GM18858 (cell line): ENCODE measurements around the gene BCL11A.

ENCODE experiments used
- ATAC-seq: cut with Tn5 transposase; IDR thresholded peaks from one replicate; pipeline ENCODE4 v1.9.1; 2021; ENCODE audit not compliant: unreplicated experiment

The BCL11A gene

DNA sequence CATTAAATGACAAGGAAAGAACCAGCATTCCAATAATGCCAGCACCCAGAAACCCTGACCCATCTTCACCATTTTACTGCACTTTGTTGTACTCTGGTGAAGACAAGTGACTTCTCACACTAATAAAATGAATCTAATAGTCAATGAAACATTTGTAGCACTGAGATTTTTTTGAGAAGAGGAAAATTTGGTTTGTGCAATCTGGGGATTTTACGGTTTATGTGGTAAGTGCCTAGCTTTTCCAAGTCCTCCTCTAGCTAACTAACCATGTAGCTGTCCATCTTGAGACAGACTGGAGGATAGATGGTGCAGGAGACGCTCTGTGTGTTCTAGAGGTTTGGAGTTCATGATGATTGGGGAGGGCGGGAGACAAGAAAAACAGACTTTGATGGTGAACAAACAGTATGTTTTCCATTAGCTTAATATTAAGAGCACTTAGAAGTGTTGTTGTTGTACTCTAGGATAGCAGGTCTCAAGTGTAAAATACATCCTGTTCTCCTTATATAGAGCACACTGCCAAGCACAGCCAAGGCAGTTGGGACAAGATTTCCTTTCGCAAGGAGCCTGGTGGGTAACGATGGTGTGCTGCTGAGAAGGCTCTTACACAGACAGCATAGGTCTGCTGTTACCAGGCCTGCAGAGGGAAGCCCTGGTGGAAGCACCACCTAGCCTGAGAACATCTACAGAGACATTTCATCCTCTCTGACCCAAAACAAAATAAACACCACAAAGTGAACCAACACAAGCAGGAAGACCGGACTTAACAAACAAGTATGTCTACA is 83.7 kb downstream of the BCL11A start:
- no peak for ATAC-seq

DNA sequence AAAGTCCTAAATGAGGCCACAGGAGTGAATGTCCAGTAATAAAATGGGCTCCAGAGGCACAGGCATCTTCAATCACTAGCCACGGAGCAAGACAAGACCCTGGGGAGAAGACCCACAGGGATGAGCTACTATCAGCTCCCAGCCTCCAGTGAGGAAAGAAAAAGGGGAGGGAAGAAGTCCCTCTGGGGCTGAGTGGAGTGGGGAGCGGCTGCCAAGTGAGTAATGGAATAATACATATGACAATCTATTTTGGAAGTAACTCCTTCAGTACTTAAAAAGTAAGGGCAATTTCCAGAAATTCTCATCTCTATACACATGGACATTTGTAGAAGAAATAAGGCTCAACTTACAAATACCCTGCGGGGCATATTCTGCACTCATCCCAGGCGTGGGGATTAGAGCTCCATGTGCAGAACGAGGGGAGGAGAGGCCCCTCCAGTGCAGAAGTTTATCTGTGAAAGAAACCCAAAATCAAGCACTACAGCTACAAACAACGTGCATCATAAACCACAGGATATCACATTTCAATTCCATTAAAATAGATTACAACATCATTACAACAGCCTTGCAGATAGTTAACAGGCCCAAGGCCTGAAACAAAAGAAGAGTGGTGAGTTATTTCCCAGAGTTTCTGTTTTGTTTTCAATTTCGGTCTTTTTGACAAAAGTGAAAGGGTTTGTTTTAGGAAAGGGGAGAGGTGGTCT is 84.9 kb downstream of the BCL11A start:
- ATAC-seq, result no peak

DNA sequence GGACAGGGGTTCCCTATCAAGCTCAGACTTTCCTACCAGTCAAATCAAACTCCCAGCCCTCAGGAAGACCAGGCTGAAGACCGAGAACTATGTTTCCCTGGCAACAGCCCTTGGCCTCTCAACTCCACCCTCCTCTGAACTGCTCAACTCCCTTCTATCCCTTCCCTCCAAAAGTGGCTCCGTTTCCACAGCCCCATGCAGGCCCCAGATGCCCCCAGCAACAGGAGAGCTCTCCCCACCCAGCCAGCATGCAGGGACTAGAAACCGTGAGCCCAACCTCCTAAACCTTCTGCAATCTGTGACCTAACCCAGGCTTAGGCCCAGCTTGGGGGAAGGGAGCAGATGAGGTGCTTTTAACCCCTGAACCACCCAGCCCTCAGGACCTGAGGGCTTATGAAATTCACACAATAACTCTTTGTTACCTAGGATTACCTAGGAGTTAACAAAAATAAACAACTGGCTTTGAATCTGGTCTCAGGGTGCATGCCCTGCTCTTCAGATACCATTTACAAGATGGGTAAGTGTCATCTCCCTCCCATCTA is 87.2 kb downstream of the BCL11A start:
- no peak for ATAC-seq

DNA sequence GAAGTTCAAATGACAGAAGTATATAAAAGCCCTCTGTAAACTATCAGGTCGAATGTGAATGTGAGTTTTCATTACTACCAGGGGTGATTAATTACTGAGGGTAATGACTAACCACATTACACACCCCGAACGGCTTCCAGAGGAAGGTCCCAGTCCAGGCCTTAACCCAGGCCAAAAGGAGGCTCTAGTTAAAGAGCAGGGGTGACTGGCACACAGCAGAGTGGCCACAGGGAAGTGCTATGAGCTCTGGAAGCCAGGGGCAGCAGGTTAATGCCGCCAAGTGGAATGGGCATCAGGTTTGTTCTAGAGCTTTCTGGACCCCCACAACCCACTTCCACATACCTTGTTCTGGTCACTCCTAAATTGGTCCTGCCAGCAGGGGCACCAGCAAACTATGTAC is 87.7 kb downstream of the BCL11A start:
- no peak for ATAC-seq

DNA sequence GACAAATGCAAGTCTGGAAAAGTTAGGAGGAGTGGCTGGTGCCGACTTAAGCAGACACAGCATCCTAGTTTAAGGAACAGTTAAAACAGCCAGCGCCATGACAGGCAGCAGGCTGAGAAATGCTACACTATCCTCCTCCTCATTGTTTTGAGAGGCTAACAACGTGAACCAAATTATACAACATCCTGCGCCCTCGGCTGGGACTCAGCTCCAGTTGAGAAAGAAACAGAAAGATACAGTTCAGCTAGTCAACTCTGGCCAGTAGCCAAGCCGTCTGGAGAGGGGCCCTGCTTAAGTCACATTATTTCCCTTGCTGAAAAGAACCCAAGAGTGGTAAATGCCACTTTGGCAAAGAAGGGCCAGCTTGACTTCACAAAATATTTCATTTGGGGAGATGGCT is 90.2 kb downstream of the BCL11A start:
- ATAC-seq, result no peak

DNA sequence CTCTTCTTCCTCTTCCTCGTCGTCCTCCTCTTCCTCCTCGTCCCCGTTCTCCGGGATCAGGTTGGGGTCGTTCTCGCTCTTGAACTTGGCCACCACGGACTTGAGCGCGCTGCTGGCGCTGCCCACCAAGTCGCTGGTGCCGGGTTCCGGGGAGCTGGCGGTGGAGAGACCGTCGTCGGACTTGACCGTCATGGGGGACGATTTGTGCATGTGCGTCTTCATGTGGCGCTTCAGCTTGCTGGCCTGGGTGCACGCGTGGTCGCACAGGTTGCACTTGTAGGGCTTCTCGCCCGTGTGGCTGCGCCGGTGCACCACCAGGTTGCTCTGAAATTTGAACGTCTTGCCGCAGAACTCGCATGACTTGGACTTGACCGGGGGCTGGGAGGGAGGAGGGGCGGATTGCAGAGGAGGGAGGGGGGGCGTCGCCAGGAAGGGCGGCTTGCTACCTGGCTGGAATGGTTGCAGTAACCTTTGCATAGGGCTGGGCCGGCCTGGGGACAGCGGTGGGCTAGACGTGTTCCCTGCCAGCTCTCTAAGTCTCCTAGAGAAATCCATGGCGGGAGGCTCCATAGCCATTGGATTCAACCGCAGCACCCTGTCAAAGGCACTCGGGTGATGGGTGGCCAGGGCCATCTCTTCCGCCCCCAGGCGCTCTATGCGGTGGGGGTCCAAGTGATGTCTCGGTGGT is 91.9 kb downstream of the BCL11A start:
- ATAC-seq, result no peak

DNA sequence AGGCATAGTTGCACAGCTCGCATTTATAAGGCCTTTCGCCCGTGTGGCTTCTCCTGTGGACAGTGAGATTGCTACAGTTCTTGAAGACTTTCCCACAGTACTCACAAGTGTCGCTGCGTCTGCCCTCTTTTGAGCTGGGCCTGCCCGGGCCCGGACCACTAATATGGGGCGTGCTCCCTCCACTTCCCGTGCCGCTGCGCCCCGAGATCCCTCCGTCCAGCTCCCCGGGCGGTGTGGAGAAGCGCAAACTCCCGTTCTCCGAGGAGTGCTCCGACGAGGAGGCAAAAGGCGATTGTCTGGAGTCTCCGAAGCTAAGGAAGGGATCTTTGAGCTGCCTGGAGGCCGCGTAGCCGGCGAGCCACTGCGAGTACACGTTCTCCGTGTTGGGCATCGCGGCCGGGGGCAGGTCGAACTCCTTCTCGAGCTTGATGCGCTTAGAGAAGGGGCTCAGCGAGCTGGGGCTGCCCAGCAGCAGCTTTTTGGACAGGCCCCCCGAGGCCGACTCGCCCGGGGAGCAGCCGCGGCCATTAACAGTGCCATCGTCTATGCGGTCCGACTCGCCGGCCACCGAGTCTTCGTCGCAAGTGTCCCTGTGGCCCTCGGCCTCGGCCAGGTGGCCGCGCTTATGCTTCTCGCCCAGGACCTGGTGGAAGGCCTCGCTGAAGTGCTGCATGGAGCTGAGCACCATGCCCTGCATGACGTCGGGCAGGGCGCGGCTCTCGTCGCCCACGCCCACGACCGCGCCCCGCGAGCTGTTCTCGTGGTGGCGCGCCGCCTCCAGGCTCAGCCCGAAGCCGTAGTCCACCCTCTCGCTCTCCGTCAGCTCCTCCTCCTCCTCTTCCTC is 92.7 kb downstream of the BCL11A start:
- ATAC-seq, result no peak

DNA sequence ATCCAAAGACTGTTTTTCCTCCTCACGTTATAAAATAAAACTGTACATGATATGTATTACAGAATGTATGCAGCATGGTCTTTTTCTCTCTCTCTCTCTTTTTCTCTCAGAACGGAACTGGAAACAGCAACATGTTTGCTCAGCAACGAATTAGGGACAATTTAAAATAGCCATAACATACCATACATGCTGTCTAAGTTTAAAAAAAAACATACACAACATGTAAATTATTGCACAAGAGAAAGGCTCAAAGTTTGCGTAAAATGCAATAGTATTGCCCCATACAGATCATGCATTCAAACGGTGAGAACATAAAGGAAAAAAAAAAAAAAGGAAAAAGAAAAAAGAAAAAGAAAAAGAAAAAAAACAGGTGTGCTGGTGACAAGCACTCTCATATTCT is 93.6 kb downstream of the BCL11A start:
- no peak for ATAC-seq

DNA sequence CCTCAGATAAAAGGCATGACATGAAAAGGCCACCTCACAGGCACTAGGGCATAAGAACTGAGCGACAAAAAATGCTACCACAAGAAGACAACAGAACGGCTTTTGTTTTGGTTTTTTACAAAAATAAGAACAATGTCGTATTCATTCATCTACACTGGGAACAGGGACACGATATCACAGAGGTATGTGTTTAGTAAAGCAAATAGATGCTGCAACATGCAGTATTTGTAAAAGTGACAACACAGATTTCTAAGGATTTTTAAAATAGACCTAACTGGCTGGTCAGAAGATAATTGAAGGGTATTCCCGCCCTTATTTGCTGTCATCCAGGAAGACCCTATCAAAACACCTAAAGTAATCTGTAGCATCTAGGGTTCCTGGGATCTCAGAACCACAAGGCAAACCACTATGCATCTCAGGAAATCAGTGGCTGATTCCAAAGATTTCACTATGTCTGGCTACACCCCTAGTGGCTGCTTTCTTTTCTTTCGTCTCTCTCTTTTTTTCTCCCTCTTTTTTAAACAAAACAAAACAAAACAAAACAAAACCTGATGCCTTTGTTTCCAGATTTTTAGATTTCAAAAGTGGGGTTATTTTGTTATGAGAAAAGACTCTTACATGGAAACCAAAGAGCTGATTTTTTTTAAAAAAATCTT is 97.2 kb downstream of the BCL11A start:
- ATAC-seq, result no peak

DNA sequence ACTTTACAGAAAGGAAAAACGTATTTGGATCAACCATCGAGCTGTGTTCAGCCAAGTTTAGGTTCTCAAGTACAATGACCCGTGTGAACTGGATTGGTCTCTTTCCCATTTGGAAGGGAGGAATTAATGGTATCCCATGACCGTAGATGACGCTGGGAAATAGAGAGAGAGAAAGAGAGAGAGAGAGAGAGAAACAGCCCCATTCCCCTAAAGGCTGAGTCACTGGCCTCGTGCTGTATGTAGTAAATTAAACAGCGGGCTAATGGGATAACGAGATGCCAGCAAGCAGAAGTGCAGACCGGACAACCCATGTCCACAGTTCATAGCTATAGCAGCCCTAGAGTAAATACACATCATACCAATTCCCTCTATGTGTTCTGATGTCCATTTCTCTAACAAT is 99.6 kb downstream of the BCL11A start:
- no peak for ATAC-seq

DNA sequence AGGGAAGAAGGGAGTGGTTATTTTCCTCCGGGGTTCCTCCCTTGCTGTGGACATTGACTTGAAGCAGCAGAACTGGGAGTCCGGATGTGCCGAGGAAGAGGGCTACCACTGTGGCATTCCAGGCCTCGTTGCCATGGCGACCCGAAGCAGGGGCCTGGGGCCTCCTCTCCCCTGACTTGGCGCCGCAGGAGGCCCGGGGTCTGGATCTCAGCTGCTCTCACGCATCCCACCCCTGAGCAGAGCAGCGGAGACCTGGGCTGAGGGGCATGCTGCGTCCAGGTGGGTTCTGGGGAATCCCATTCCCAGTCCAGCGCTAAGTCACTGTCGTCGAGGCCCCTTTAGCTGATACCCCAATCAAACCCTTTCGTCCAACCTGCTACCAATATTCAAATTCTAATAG is 100.2 kb downstream of the BCL11A start:
- ATAC-seq, result no peak

DNA sequence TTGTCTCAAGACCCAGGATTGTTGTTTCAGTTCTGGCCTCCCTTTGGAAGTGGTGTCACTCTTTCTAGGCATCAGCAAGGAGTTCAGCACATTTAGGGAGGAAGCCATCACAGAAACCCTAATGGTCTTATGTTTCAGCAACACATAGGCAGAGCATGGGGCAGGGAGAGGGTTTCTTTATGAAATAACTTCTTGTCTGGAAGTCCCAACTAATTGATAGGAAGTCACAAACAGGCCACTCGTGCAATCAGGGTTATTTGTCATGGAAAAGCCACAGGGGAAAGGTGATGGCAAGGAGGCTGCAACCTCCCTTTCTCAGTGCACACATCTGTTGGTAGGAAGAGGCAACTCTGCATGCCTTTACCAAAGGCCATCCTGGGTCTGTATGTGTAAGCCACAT is 103.0 kb downstream of the BCL11A start:
- ATAC-seq, result no peak

DNA sequence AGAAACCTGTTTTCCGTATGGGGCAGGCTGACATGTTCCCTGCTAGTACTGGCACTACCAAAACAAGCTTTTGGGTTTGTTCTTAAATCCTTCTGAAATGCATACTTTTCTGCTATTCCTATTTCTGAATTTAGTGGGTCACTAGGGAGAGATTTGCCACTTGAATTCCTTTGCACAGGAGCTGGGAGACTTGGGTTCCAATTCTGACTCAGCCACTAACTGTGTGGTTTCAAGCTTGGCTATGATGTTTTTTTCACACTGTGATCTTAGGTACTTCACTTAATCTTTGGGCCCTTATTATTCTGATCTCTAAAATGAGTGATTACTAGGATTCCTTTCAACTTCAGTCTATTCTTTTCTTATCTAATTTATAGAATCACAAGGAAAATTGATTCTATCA is 105.5 kb downstream of the BCL11A start:
- ATAC-seq, result no peak

DNA sequence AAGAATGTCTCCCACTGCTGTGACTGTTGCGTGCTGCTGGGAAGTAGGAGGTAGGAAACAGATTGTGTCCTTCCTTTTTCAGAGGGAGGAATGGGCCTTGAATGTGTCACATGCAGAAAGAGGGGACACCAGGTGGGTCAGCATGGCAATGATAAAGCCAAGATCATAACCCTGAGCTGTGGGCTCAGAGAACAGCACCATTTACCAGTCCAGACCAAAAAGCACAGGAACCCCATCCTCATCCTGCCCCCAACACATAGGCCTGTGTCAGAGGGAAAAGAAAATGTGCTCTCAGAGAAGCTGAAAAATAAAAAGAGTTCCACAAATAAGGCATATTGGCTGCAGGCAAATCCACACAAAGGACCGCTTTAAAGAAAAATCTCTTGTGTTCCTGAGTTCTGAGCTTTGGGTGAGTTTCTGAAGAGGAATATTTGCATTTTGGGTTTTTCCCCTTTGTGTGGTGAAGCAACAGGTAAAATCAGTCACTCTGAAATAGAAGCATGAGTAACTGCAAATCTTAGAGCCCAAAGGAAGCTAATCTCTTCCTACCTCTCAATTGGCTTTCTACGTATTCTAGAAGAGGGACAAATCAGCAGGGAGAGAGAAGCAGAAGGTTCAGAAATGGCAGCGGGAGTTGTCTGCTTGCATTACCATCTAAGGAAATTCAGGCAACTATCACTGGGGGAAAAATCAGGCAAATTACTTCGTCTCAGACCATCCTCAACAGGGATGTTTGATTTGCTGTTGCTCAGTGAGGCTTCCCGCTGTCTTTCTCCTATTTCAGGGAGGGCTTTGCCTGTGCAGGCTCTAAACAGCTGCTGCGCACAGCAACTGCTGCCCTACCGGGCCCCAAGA is 106.8 kb downstream of the BCL11A start:
- peak; percentile 88 for ATAC-seq

DNA sequence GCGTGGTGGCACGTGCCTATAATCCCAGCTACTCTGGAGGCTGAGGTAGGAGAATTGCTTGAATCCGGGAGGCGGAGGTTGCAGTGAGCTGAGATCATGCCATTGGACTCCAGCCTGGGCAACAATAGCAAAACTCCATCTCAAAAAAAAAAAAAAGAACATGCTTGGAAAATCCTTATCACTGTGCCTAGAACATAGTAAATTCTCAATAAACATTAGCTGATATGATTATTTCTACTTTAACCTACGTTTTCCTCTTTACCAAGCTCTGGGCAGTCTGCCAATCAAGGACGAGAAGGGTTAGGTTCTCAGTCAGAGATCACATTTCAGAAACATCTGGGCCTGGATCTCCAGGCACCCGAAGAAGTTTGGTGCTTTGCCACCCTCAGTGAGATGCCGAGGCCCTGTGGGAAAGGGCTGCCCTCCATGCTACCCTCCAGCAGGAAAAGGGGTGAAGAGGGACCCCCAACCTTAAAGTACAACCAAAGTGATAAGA is 107.7 kb downstream of the BCL11A start:
- no peak for ATAC-seq

DNA sequence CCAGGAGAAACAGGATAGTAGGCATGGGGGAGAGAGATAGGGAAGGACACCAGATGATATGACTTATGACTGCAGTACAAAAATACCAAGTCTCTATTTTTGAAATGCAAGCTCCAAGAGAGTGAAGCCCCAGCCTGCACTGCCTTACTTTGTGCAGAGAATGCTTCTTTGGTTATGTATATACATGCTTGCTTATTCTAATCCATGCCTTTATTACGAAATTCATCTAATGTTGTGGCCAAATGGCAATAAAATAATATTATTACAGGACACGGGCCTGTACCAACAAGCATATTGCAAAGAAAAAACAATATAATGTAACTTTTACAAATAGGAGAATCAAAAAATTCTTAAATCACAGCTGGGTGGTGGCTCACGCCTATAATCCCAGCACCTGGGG is 110.8 kb downstream of the BCL11A start:
- no peak for ATAC-seq

DNA sequence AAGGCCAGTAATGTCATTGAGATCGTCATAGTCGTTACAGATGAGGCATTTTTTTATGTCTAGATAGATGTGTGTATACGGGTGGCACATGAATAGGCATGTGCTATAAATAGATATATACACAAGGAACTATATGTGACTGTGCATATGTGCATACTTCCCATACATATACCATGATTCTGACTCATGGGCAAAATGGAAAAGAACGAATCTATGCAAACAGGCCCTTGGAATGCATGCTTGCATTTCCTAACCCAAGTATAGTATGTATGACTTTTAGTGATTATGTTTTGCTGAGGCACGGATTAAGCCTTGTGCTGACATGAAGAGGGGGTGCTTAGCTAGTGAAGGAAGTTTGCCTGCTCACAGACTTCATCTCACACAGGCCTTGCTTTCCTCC is 111.7 kb downstream of the BCL11A start:
- no peak for ATAC-seq

DNA sequence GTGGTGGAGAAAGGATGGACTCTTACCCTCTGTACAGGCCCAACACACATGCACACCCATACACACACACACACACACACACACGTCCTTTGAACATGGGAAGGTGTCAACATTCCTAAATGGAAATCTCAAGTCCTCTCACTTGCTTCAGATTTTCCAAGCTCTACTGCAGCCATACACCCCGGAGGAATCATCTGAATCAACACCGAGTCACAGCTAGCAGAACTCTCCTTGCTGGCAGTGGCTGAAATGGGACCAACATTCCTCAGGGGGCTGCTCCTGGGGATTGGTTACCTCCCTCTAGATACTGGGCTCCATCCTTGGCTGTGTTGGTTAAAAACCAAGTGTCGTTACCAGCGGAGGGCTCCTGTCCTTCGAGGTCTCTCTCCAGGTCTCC is 112.7 kb downstream of the BCL11A start:
- no peak for ATAC-seq

DNA sequence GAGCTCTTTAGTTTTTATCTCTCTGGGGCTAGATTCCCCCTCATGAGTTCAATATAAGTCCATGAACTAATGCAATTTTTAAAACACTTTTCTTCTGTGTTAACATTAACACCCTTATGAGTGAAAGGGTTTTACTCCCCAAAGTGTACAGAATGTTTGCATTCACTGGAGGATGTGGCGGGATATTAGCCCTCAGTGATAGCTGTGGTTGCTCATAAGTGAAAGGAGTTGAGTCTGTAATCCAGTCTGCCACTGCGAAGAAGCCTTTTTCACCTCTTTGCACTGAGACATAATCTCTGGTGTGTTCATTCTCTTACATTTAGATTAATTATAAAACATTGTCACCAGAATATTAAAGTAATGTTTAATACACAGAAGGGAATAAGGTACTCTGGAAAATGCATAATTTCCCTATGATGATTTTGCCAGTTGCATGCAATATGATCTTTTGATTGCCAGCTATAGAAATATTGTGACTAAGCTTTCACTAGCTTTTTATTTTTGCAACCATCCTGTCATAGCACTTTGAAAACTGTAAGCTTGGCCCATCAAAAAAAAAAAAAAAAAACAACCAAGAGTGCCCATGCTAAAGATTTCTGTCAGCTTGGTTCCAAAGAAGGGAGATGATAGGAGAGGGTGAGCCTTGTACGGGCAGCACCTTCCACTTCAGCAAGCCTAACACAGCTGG is 113.2 kb downstream of the BCL11A start:
- peak; percentile 15 for ATAC-seq
